GM12878 (cell line): ENCODE results near the gene HCST. TPM values are rescaled to one million over a fixed set of nuclear protein-coding genes. Genes with fewer than 3 reads are reported as not detected.
A peak's percentile ranks its signal among the peaks of the same experiment; 100 is the strongest.

Experiments used
- ATAC-seq: fragments of 200-7000 bp; cut with Tn5 transposase; 3 replicates; pipeline ENCODE4 v1.9.1; 2020; ENCODE audit warnings: mild to moderate bottlenecking, moderate library complexity
- BruUV-seq: library from RNA; stranded (reverse); fragments of 400-500 nt; replicated peaks from 2 replicates; lab custom pipeline; 2021; lab: Mats Ljungman, UMichigan
- CTCF ChIA-PET: fragments of 300-600 bp; sonication (Branson Sonifier 250); formaldehyde crosslinking; extraction: SDS; loops from one replicate; lab custom pipeline; 2021; ENCODE audit warnings: inconsistent platforms; lab: Yijun Ruan, JAX
- POLR2A ChIA-PET: fragments of 350-600 bp; formaldehyde crosslinking; extraction: SDS; loops from one replicate; lab custom pipeline; 2021; ENCODE audit warnings: inconsistent platforms; lab: Charles Lee
- RAD21 ChIA-PET: fragments of 300-600 bp; sonication (Branson Sonifier 250); formaldehyde crosslinking; loops from one replicate; lab custom pipeline; 2023; ENCODE audit warnings: antibody characterized with exemption; ENCODE audit not compliant: unreplicated experiment; lab: Charles Lee
- SMC1A ChIA-PET: fragments of 300-600 bp; sonication (Branson Sonifier 250); formaldehyde crosslinking; loops from one replicate; lab custom pipeline; 2023; ENCODE audit not compliant: unreplicated experiment, uncharacterized antibody; lab: Charles Lee
- DNase-seq: peaks from one replicate; pipeline ENCODE4 v3.0.0-alpha.2; 2011; ENCODE audit warnings: low read depth, low spot score
- FAIRE-seq: peaks from 3 replicates; lab custom pipeline; 2011; peaks lifted over from hg19 to GRCh38; lab: Jason Lieb, UNC
- H2AFZ ChIP-seq: 2 replicates; pipeline ENCODE4 v1.6.0; 2011; ENCODE audit warnings: low read depth, low read length, control low read depth; ENCODE audit not compliant: control insufficient read depth
- H3K27ac ChIP-seq: 2 replicates; pipeline ENCODE4 v1.5.1; 2011; ENCODE audit warnings: control low read depth; ENCODE audit not compliant: control insufficient read depth, insufficient read depth
- H3K27me3 ChIP-seq, 2 experiments: replicated peaks in 1 of 2; 2 replicates each; pipeline versions ENCODE4 v1.6.0 to v1.6.1; 2011; ENCODE audit warnings: low read length in 1 of 2; ENCODE audit not compliant: control insufficient read depth in 2 of 2, insufficient read depth in 2 of 2
- H3K36me3 ChIP-seq, 2 experiments: 2 replicates each; pipeline ENCODE4 v1.5.1; 2011; ENCODE audit warnings: low read length in 1 of 2; ENCODE audit not compliant: control insufficient read depth in 2 of 2, insufficient read depth in 2 of 2
- H3K4me1 ChIP-seq: 2 replicates; pipeline ENCODE4 v1.6.1; 2011; ENCODE audit warnings: mild to moderate bottlenecking, low read length, moderate library complexity, mixed read lengths; ENCODE audit not compliant: control insufficient read depth, insufficient read depth
- H3K4me2 ChIP-seq: 2 replicates; pipeline ENCODE4 v1.6.0; 2011; ENCODE audit warnings: control low read depth; ENCODE audit not compliant: control insufficient read depth, insufficient read depth
- H3K4me3 ChIP-seq: fragments of 200-600 bp; sonication (generic); 2 replicates; pipeline ENCODE4 v1.5.1; 2016
- H3K79me2 ChIP-seq: 2 replicates; pipeline ENCODE4 v1.6.0; 2011; ENCODE audit warnings: low read length; ENCODE audit not compliant: control insufficient read depth, insufficient read depth
- H3K9ac ChIP-seq: 2 replicates; pipeline ENCODE4 v1.8.0; 2011; ENCODE audit warnings: low read length, control low read depth, mixed read lengths; ENCODE audit not compliant: control insufficient read depth, insufficient read depth
- H3K9me3 ChIP-seq: replicated peaks from 3 replicates; pipeline ENCODE4 v1.5.1; 2011; ENCODE audit warnings: mild to moderate bottlenecking, low read length; ENCODE audit not compliant: control insufficient read depth, insufficient read depth
- H4K20me1 ChIP-seq: 2 replicates; pipeline ENCODE4 v1.6.0; 2011; ENCODE audit not compliant: control insufficient read depth, insufficient read depth
- BCL11A ChIP-seq: IDR thresholded peaks from 2 replicates; pipeline ENCODE4 v1.6.1; 2011; ENCODE audit warnings: low read depth, low read length
- CHD2 ChIP-seq: IDR thresholded peaks from 2 replicates; pipeline ENCODE4 v1.6.1; 2011; ENCODE audit warnings: low read depth, low read length, improper control_type of control experiment, borderline replicate concordance
- CREM ChIP-seq: IDR thresholded peaks from 2 replicates; pipeline ENCODE4 v1.6.1; 2014; ENCODE audit warnings: antibody characterized with exemption, low read depth
- DPF2 ChIP-seq: fragments of 450-650 bp; IDR thresholded peaks from 2 replicates; pipeline ENCODE4 v1.6.1; 2017; ENCODE audit warnings: mild to moderate bottlenecking
- E2F4 ChIP-seq: IDR thresholded peaks from 2 replicates; pipeline ENCODE4 v1.6.1; 2012; ENCODE audit warnings: low read depth, low read length, improper control_type of control experiment
- EED ChIP-seq: sonication (generic); IDR thresholded peaks from 2 replicates; pipeline ENCODE4 v1.6.1; 2016; ENCODE audit warnings: antibody characterized with exemption, low read depth
- IKZF1 ChIP-seq: fragments of 450-650 bp; conservative IDR thresholded peaks from 2 replicates; pipeline ENCODE4 v1.6.1; 2017; ENCODE audit warnings: antibody characterized with exemption, mild to moderate bottlenecking
- MEF2A ChIP-seq: IDR thresholded peaks from 2 replicates; pipeline ENCODE4 v1.6.1; 2011; ENCODE audit warnings: low read depth, mild to moderate bottlenecking, low read length, moderate library complexity; ENCODE audit not compliant: insufficient read depth
- MEF2B ChIP-seq: fragments of 450-650 bp; IDR thresholded peaks from 2 replicates; pipeline ENCODE4 v1.6.1; 2018; ENCODE audit warnings: mild to moderate bottlenecking, moderate library complexity; ENCODE audit not compliant: partially characterized antibody, poor library complexity, severe bottlenecking
- NBN ChIP-seq: fragments of 450-650 bp; IDR thresholded peaks from 2 replicates; pipeline ENCODE4 v1.6.1; 2016
- PKNOX1 ChIP-seq: fragments of 450-650 bp; IDR thresholded peaks from 2 replicates; pipeline ENCODE4 v1.6.1; 2016; ENCODE audit warnings: mild to moderate bottlenecking
- POU2F2 ChIP-seq: IDR thresholded peaks from 3 replicates; pipeline ENCODE4 v1.6.1; 2011; ENCODE audit warnings: low read depth, mild to moderate bottlenecking, low read length, borderline replicate concordance
- RELB ChIP-seq: fragments of 450-650 bp; IDR thresholded peaks from 2 replicates; pipeline ENCODE4 v1.6.1; 2017; ENCODE audit warnings: low read depth, mild to moderate bottlenecking, moderate library complexity
- SKIL ChIP-seq: fragments of 450-650 bp; IDR thresholded peaks from 2 replicates; pipeline ENCODE4 v1.6.1; 2017; ENCODE audit warnings: mild to moderate bottlenecking, low read depth, inconsistent platforms; ENCODE audit not compliant: poor library complexity, severe bottlenecking
- SMAD1 ChIP-seq: fragments of 450-650 bp; IDR thresholded peaks from 2 replicates; pipeline ENCODE4 v1.6.1; 2018; ENCODE audit warnings: mild to moderate bottlenecking, low read depth; ENCODE audit not compliant: partially characterized antibody
- ZNF24 ChIP-seq: fragments of 450-650 bp; IDR thresholded peaks from 2 replicates; pipeline ENCODE4 v1.6.1; 2017; ENCODE audit warnings: antibody characterized with exemption, mild to moderate bottlenecking
- ZNF622 ChIP-seq: fragments of 450-650 bp; IDR thresholded peaks from 2 replicates; pipeline ENCODE4 v1.6.1; 2017; ENCODE audit warnings: mild to moderate bottlenecking, inconsistent platforms
- WGBS: methylation state at CpG from one replicate; pipeline ENCODE4 v1.1.6; 2016; ENCODE audit warnings: low lambda C conversion rate; ENCODE audit not compliant: insufficient replicate concordance, insufficient coverage; ENCODE audit errors: missing lambda C conversion rate; 5-methylcytosine and 5-hydroxymethylcytosine counted together
- in situ Hi-C: fragments of 300-500 bp; cut with MboI; formaldehyde crosslinking; loops from 9 replicates; pipeline ENCODE4 v1.14.3; 2018; ENCODE audit warnings: mixed read lengths
- intact Hi-C: fragments of 100-400 bp; cut with micrococcal nuclease; formaldehyde crosslinking; loops from one replicate; pipeline ENCODE4 v1.14.2; 2022; ENCODE audit not compliant: unreplicated experiment
- polyA plus RNA-seq, 11 experiments: library from polyadenylated mRNA; depleted of rRNA in 4 of 11; unstranded in 6 of 11; stranded (reverse) in 5 of 11; fragments of >200 nt; fragmentation: Nextera tagmentation in 4 of 11; fragmentation: Illumina TruSeq in 1 of 11; extraction: Ambion mirVana in 4 of 11; extraction: Trizol in 1 of 11; gene quantifications; 1 replicate in 1 of 11; 2 replicates in 10 of 11; pipeline versions ENCODE4 v1.2.1 to v1.2.3, GENCODE V29; 2011 to 2016; ENCODE audit warnings: inconsistent platforms in 2 of 11, missing spikeins in 2 of 11, low read depth in 1 of 11
- total RNA-seq, 4 experiments: library from RNA; depleted of rRNA in 3 of 4; stranded (reverse); fragments of >200 nt in 3 of 4; fragmentation: Illumina TruSeq in 1 of 4; extraction: Trizol in 1 of 4; gene quantifications; 2 replicates each; pipeline versions ENCODE4 v1.2.1 to v1.2.3, GENCODE V29; 2013 to 2021

Gene HCST
- total and polyA plus RNA-seq, 10 of the 15 experiments (the other 5 are each of a cell fraction or from before 2014, with no cell fraction given): 7.5 to 79.6 (median 33.6) TPM

GRCh38 chr19:35913589-35913988, 11.3 kb downstream of the HCST start:
- ChIA-PET POLR2A (interaction anchor here (0.8 to 5.5 kb wide), 4 partner anchors 10 to 201 kb away, joined by 3 to 48 read pairs (median 13); no protein-coding TSS in a partner anchor), SMC1A (interaction anchor here (0.9 to 7.9 kb wide), 4 partner anchors 12 to 167 kb away, joined by 3 to 68 read pairs (median 8); no protein-coding TSS in a partner anchor), RAD21 (interaction anchor here (1.0 to 4.4 kb wide), 3 partner anchors 15 to 31 kb away, joined by 3 to 21 read pairs (median 6); no protein-coding TSS in a partner anchor), CTCF (interaction anchor here (0.7 to 3.8 kb wide), 4 partner anchors 8 to 18 kb away, joined by 3 to 12 read pairs (median 6); no protein-coding TSS in a partner anchor)
- intact Hi-C loops (no loop called here), in situ Hi-C loops (no loop called here)
- no peaks in the 10 kb centered on the region for H3K9me3 ChIP-seq
- peaks cover 61% of the 10 kb centered on the region for H3K4me1 ChIP-seq
- peak overlapping the region; percentile 69 for H2AFZ ChIP-seq
- no peak overlapping the region for H3K4me3 ChIP-seq
- WGBS: 4% methylated on average over 6 of the region's 7 CpGs
- H3K79me2 ChIP-seq: no peaks in the 10 kb centered on the region
- no peaks in the 10 kb centered on the region for H3K36me3 ChIP-seq
- H4K20me1 ChIP-seq: no peaks in the 10 kb centered on the region
- DNase-seq (no peak), ATAC-seq (peak; percentile 36), FAIRE-seq (no peak)
- BruUV-seq: no TSS peak
- H3K27me3 ChIP-seq: no peaks in the 10 kb centered on the region
- peak overlapping the region; percentile 80 for H3K27ac ChIP-seq
- peak overlapping the region; percentile 37 for H3K9ac ChIP-seq
- H3K4me2 ChIP-seq: peak overlapping the region; percentile 63
- peak; percentile 36 for TF ChIP-seq SKIL
- TF ChIP-seq POU2F2: 0 out of 3 replicates have a peak, but pooled peaks have one; percentile 57
- peak; percentile 61; the same call in 1 of the 2 replicates for TF ChIP-seq PKNOX1
- peak; percentile 68 for TF ChIP-seq NBN
- TF ChIP-seq RELB: peak; percentile 77
- peak; percentile 60 for TF ChIP-seq MEF2B
- TF ChIP-seq ZNF24: no peak
- TF ChIP-seq DPF2: 0 out of 2 replicates have a peak, but pooled peaks have one; percentile 65
- no peak for TF ChIP-seq ZNF622
- TF ChIP-seq MEF2A: 0 out of 2 replicates have a peak, but pooled peaks have one; percentile 55
- TF ChIP-seq IKZF1: peak; percentile 59; the same call in 1 of the 2 replicates
- no peak for TF ChIP-seq SMAD1
- no peak for TF ChIP-seq E2F4
- no peak for TF ChIP-seq CHD2
- peak; percentile 63; the same call in 1 of the 2 replicates for TF ChIP-seq BCL11A
- 0 out of 2 replicates have a peak, but pooled peaks have one; percentile 17 for TF ChIP-seq EED
- peak; percentile 31; the same call in 1 of the 2 replicates for TF ChIP-seq CREM
